Glutamatergic neuron (in vitro differentiated cells): ENCODE measurements around the gene WDCP. TPM values are rescaled to one million over a fixed set of nuclear protein-coding genes. Genes with fewer than 3 reads are reported as not detected.

ENCODE experiments used
- DNase-seq: peaks from one replicate; pipeline ENCODE4 v3.0.0; 2022
- H3K27ac Mint-ChIP-seq: one replicate; pipeline ENCODE4 v1.8.0; 2020; ENCODE audit warnings: mild to moderate bottlenecking, mixed read lengths, inconsistent platforms; ENCODE audit not compliant: unreplicated experiment
- H3K27me3 Mint-ChIP-seq: one replicate; pipeline ENCODE4 v1.8.0; 2020; ENCODE audit warnings: mild to moderate bottlenecking, moderate library complexity, mixed read lengths, inconsistent platforms; ENCODE audit not compliant: unreplicated experiment
- H3K36me3 Mint-ChIP-seq: one replicate; pipeline ENCODE4 v1.8.0; 2020; ENCODE audit warnings: mild to moderate bottlenecking, mixed read lengths, inconsistent platforms; ENCODE audit not compliant: unreplicated experiment
- H3K4me1 Mint-ChIP-seq: one replicate; pipeline ENCODE4 v1.8.0; 2020; ENCODE audit warnings: mild to moderate bottlenecking, low read depth, mixed read lengths, inconsistent platforms; ENCODE audit not compliant: unreplicated experiment
- H3K4me3 Mint-ChIP-seq: one replicate; pipeline ENCODE4 v1.8.0; 2020; ENCODE audit warnings: mild to moderate bottlenecking, mixed read lengths, inconsistent platforms; ENCODE audit not compliant: unreplicated experiment
- H3K9me3 Mint-ChIP-seq: one replicate; pipeline ENCODE4 v1.8.0; 2020; ENCODE audit warnings: mild to moderate bottlenecking, moderate library complexity, mixed read lengths, inconsistent platforms; ENCODE audit not compliant: unreplicated experiment
- total RNA-seq: library from RNA; stranded (reverse); fragmentation: NEBNext Ultra II Directional; extraction: Animal tissue kit (Norgen Biotek cat#: 25700); gene quantifications from one replicate; pipeline ENCODE4 v1.2.1, GENCODE V29; 2021; ENCODE audit not compliant: unreplicated experiment
- TF ChIP-seq, protein P1 (sequence below): fragments of 200-600 bp; sonication (generic); IDR thresholded peaks from one replicate; pipeline ENCODE4 v1.5.0; 2021; ENCODE audit not compliant: partially characterized antibody, unreplicated experiment

Gene WDCP
- total RNA-seq, 1 donor from 2014 or later, result 22.3 TPM

DNA sequence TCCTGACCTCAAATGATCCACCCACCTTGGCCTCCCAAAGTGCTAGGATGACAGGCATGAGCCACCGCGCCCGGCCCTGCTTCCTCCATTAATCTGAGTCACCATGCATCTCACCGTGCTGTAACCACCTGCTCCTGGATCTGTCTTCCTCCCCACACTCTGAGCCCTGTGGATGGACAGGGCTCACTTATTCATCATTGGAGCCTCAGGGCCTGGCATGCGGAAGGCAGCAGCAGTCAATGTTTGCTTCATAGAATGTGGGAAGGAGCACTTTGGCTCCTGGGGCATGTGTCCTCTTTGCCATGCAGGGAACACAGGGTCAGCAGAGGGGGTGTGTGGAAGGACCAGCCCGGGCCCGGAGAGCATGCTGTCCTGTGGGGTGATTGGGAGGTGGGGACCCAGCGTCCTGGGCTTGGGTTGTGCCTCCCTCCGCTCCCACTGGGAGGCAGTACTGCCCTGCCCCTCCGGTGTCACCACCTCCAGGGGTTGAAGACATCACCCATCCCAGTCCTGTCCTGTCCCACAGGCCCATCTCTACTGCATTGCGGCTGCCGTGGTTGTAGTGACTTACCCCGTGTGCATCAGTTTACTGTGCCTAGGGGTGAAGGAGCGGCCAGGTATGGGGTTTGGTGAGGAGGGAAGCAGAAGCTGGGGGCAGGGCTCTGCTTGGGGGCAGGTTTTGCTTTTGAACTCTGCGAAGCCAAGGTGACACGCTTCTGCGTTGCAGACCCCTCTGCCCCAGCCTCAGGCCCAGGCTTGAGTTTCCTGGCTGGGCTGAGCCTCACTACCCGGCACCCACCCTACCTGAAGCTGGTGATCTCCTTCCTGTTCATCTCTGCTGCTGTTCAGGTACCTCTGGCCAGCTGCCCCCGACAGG, 25.8 kb downstream of the WDCP start:
- TF ChIP-seq, protein P1, sequence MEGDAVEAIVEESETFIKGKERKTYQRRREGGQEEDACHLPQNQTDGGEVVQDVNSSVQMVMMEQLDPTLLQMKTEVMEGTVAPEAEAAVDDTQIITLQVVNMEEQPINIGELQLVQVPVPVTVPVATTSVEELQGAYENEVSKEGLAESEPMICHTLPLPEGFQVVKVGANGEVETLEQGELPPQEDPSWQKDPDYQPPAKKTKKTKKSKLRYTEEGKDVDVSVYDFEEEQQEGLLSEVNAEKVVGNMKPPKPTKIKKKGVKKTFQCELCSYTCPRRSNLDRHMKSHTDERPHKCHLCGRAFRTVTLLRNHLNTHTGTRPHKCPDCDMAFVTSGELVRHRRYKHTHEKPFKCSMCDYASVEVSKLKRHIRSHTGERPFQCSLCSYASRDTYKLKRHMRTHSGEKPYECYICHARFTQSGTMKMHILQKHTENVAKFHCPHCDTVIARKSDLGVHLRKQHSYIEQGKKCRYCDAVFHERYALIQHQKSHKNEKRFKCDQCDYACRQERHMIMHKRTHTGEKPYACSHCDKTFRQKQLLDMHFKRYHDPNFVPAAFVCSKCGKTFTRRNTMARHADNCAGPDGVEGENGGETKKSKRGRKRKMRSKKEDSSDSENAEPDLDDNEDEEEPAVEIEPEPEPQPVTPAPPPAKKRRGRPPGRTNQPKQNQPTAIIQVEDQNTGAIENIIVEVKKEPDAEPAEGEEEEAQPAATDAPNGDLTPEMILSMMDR, result no peak
- no peak overlapping the region for H3K4me3 Mint-ChIP-seq
- H3K4me1 Mint-ChIP-seq, result peaks cover 3% of the 10 kb centered on the region
- peak; percentile 44 for DNase-seq
- H3K9me3 Mint-ChIP-seq, result peaks cover 3% of the 10 kb centered on the region
- no peak overlapping the region for H3K27ac Mint-ChIP-seq
- peaks cover 6% of the 10 kb centered on the region for H3K36me3 Mint-ChIP-seq
- H3K27me3 Mint-ChIP-seq, result peaks cover 12% of the 10 kb centered on the region

DNA sequence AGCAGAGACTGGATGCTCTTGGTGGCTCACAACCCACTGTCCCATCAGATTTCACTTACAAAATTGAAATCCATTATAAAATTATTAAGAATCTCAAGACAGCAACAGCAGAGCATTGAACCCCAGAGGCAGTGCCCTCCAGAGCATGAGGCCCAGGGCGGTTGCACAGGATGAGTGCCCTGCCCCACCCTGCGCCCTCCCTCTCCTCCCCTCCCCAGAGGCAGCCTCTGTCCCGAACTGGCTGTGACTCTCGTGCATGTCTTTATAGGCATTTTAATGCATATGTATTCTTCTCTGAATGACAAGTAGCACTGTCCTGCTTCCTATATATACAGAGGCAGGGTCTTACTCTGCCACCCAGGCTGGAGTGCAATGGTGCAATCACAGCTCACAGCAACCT, 26.9 kb downstream of the WDCP start:
- H3K27me3 Mint-ChIP-seq, result peaks cover 9% of the 10 kb centered on the region
- H3K36me3 Mint-ChIP-seq, result peaks cover 6% of the 10 kb centered on the region
- peaks cover 3% of the 10 kb centered on the region for H3K9me3 Mint-ChIP-seq
- DNase-seq, result no peak
- no peak overlapping the region for H3K4me3 Mint-ChIP-seq
- H3K27ac Mint-ChIP-seq, result no peak overlapping the region
- peaks cover 1% of the 10 kb centered on the region for H3K4me1 Mint-ChIP-seq
- TF ChIP-seq, protein P1, result no peak

DNA sequence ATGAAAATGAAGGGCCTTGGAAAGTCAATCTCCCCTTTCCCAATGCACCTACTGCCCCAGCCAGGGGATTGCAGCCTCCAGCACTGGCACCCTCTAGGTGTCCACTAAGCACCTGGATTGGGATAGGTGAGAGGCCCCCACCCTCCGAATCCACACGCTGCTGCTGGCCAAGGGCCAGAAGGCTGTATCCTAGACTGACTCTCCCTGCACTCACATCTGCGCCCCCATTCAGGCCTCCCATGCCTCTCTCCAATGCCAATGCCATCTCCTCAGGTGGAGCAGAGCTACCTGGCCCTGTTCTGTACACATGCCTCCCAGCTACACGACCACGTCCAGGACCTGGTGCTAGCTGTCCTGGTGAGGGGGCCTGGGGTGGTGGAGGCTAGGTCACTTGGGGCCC, 27.5 kb downstream of the WDCP start:
- no peak overlapping the region for H3K4me3 Mint-ChIP-seq
- no peak overlapping the region for H3K27ac Mint-ChIP-seq
- peaks cover 6% of the 10 kb centered on the region for H3K36me3 Mint-ChIP-seq
- TF ChIP-seq, protein P1, result no peak
- peaks cover 3% of the 10 kb centered on the region for H3K9me3 Mint-ChIP-seq
- no peak for DNase-seq
- peaks cover 1% of the 10 kb centered on the region for H3K4me1 Mint-ChIP-seq
- H3K27me3 Mint-ChIP-seq, result peaks cover 9% of the 10 kb centered on the region

DNA sequence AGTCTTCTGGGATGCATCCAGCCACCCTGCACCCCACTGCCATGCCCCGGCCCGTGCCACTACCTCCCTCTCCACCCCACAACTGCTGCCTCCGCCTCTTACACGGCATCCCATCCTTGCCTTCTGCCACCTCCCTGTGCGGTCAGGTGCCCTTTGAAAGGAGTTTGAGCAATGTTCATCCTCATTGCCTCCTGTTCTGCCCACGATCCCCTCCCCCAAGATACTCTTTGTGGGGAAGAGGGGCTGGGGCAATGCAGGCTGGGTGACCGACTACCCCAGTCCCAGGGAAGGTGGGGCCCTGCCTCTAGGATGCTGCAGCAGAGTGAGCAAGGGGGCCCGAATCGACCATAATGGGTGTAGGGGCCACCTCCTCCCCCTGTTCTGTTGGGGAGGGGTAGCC, 28.9 kb downstream of the WDCP start:
- Mint-ChIP-seq H3K4me3 (no peak overlapping the region), H3K27me3 (peaks cover 8% of the 10 kb centered on the region), H3K4me1 (no peaks in the 10 kb centered on the region), H3K36me3 (no peaks in the 10 kb centered on the region), H3K9me3 (no peaks in the 10 kb centered on the region), H3K27ac (no peak overlapping the region)
- DNase-seq, result no peak
- TF ChIP-seq, protein P1, result no peak

DNA sequence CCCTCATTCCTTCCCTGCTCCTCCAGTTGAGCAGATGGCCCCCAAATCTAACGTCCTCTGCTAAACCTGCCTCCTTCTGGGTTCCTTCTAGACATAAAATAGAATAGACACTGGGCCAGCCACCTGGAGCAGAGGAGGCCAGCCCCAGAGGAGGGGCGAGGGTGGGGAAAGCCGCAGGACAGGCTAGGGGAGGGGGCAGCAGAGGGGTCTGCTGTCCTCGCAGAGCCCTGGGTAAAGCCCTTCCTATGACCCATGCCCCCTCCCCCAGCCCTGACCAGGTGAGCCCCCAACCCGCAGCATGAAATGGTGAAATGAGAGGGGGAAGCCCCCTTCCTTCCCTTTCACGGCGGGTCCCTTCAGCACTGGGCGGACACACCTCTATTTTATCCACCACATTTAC, 29.5 kb downstream of the WDCP start:
- H3K9me3 Mint-ChIP-seq, result no peaks in the 10 kb centered on the region
- DNase-seq, result no peak
- no peaks in the 10 kb centered on the region for H3K36me3 Mint-ChIP-seq
- H3K27me3 Mint-ChIP-seq, result peaks cover 4% of the 10 kb centered on the region
- TF ChIP-seq, protein P1, result no peak
- no peak overlapping the region for H3K27ac Mint-ChIP-seq
- no peak overlapping the region for H3K4me3 Mint-ChIP-seq
- no peaks in the 10 kb centered on the region for H3K4me1 Mint-ChIP-seq
